Measurements from ENCODE around the gene MANSC1.

- TF ChIP-seq CTCF (IDR thresholded peaks at IDR 0.05) = no peak
- no peak for TF ChIP-seq EZH2 (IDR thresholded peaks at IDR 0.05; ENCODE audit: borderline replicate concordance, insufficient read depth, low read depth, low read length, poor library complexity, severe bottlenecking)
Measured at GRCh38 chr12:12366701-12367481, 16.8 kb upstream of the MANSC1 start.

Data from B cell (primary cell).